Activated T-cell treated with anti-CD3 and anti-CD28 coated beads, Interleukin-2, amount 50 U/mL, for 24 hours (primary cell): ENCODE measurements around the gene GGTLC1.
A peak's percentile ranks its signal among the peaks of the same experiment; 100 is the strongest.
"Not testable (repeated sequence)": the region's sequence is repeated elsewhere in the genome, so short reads cannot be mapped to it uniquely, and the experiment has no call there.

Experiments used
- DNase-seq: peaks from one replicate; pipeline ENCODE4 v3.0.0-alpha.2; 2020
- H3K27ac Mint-ChIP-seq: 2 replicates; pipeline ENCODE4 v1.8.0; 2020; ENCODE audit warnings: mild to moderate bottlenecking, mixed read lengths
- H3K27me3 Mint-ChIP-seq: 2 replicates; pipeline ENCODE4 v1.8.0; 2020; ENCODE audit warnings: mixed read lengths
- H3K36me3 Mint-ChIP-seq: 2 replicates; pipeline ENCODE4 v1.8.0; 2020; ENCODE audit warnings: low read depth, mixed read lengths
- H3K4me1 Mint-ChIP-seq: 2 replicates; pipeline ENCODE4 v1.8.0; 2020; ENCODE audit warnings: low read depth, mixed read lengths
- H3K4me3 Mint-ChIP-seq: 2 replicates; pipeline ENCODE4 v1.8.0; 2020; ENCODE audit warnings: mild to moderate bottlenecking, moderate library complexity, mixed read lengths
- H3K9me3 Mint-ChIP-seq: 2 replicates; pipeline ENCODE4 v1.8.0; 2020; ENCODE audit warnings: mixed read lengths

GGTLC1 gene

GRCh38 chr20:24004471-24004870 is 15.9 kb upstream of the GGTLC1 start:
- Mint-ChIP-seq H3K27me3 (no peaks in the 10 kb centered on the region), H3K4me3 (no peak overlapping the region), H3K9me3 (no peaks in the 10 kb centered on the region), H3K27ac (no peak overlapping the region), H3K36me3 (no peaks in the 10 kb centered on the region), H3K4me1 (no peaks in the 10 kb centered on the region)
- no peak for DNase-seq

- Mint-ChIP-seq H3K36me3 (no peaks in the 10 kb centered on the region), H3K9me3 (no peaks in the 10 kb centered on the region), H3K4me1 (no peaks in the 10 kb centered on the region), H3K27ac (no peak overlapping the region), H3K4me3 (no peak overlapping the region), H3K27me3 (no peaks in the 10 kb centered on the region)
- DNase-seq, result no peak
These were observed 14.3 kb upstream of the GGTLC1 start for GRCh38 chr20:24002896-24003295.

- Mint-ChIP-seq H3K4me1 (no peaks in the 10 kb centered on the region), H3K9me3 (no peaks in the 10 kb centered on the region), H3K27ac (no peak overlapping the region), H3K27me3 (peaks cover 4% of the 10 kb centered on the region), H3K4me3 (no peak overlapping the region), H3K36me3 (no peaks in the 10 kb centered on the region)
- no peak for DNase-seq
These were observed 13.3 kb upstream of the GGTLC1 start for GRCh38 chr20:24001712-24002405.

- H3K27ac Mint-ChIP-seq, result no peak overlapping the region
- no peak for DNase-seq
- H3K9me3 Mint-ChIP-seq, result no peaks in the 10 kb centered on the region
- peaks cover 4% of the 10 kb centered on the region for H3K27me3 Mint-ChIP-seq
- no peaks in the 10 kb centered on the region for H3K36me3 Mint-ChIP-seq
- H3K4me3 Mint-ChIP-seq, result no peak overlapping the region
- no peaks in the 10 kb centered on the region for H3K4me1 Mint-ChIP-seq
These were observed 10.3 kb upstream of the GGTLC1 start for GRCh38 chr20:23998844-23999243.

GRCh38 chr20:23998392-23998791 is 9.8 kb upstream of the GGTLC1 start:
- no peak for DNase-seq
- H3K27me3 Mint-ChIP-seq, result peaks cover 4% of the 10 kb centered on the region
- H3K4me3 Mint-ChIP-seq, result no peak overlapping the region
- H3K9me3 Mint-ChIP-seq, result no peaks in the 10 kb centered on the region
- H3K4me1 Mint-ChIP-seq, result no peaks in the 10 kb centered on the region
- H3K27ac Mint-ChIP-seq, result no peak overlapping the region
- no peaks in the 10 kb centered on the region for H3K36me3 Mint-ChIP-seq

- peak; percentile 68 for DNase-seq
- Mint-ChIP-seq H3K36me3 (no peaks in the 10 kb centered on the region), H3K4me3 (no peak overlapping the region), H3K9me3 (no peaks in the 10 kb centered on the region), H3K4me1 (no peaks in the 10 kb centered on the region), H3K27me3 (peaks cover 4% of the 10 kb centered on the region), H3K27ac (no peak overlapping the region)
These were observed 7.5 kb upstream of the GGTLC1 start for GRCh38 chr20:23995905-23996666.

GRCh38 chr20:23995291-23995690 is 6.7 kb upstream of the GGTLC1 start:
- H3K36me3 Mint-ChIP-seq, DNase-seq, H3K27ac Mint-ChIP-seq, H3K4me3 Mint-ChIP-seq, H3K4me1 Mint-ChIP-seq, H3K9me3 Mint-ChIP-seq, H3K27me3 Mint-ChIP-seq: not testable (repeated sequence)

GRCh38 chr20:23994001-23994633 is 5.5 kb upstream of the GGTLC1 start:
- H3K4me1 Mint-ChIP-seq, H3K27ac Mint-ChIP-seq, H3K4me3 Mint-ChIP-seq, DNase-seq, H3K27me3 Mint-ChIP-seq, H3K36me3 Mint-ChIP-seq, H3K9me3 Mint-ChIP-seq: not testable (repeated sequence)

- not testable (repeated sequence) for H3K36me3 Mint-ChIP-seq, DNase-seq, H3K4me1 Mint-ChIP-seq, H3K27me3 Mint-ChIP-seq, H3K27ac Mint-ChIP-seq, H3K4me3 Mint-ChIP-seq, H3K9me3 Mint-ChIP-seq
These were observed 4.9 kb upstream of the GGTLC1 start for GRCh38 chr20:23993440-23993839.

GRCh38 chr20:23990296-23990695 is 1.7 kb upstream of the GGTLC1 start:
- H3K27me3 Mint-ChIP-seq, DNase-seq, H3K9me3 Mint-ChIP-seq, H3K36me3 Mint-ChIP-seq, H3K4me3 Mint-ChIP-seq, H3K4me1 Mint-ChIP-seq, H3K27ac Mint-ChIP-seq: not testable (repeated sequence)

- DNase-seq, H3K4me1 Mint-ChIP-seq, H3K27me3 Mint-ChIP-seq, H3K4me3 Mint-ChIP-seq, H3K27ac Mint-ChIP-seq, H3K36me3 Mint-ChIP-seq, H3K9me3 Mint-ChIP-seq: not testable (repeated sequence)
These were observed 387 bp upstream of the GGTLC1 start for GRCh38 chr20:23988966-23989365.

- not testable (repeated sequence) for H3K4me1 Mint-ChIP-seq, H3K9me3 Mint-ChIP-seq, H3K36me3 Mint-ChIP-seq, H3K4me3 Mint-ChIP-seq, H3K27me3 Mint-ChIP-seq, DNase-seq, H3K27ac Mint-ChIP-seq
These were observed 1.9 kb downstream of the GGTLC1 start for GRCh38 chr20:23986716-23987115.

GRCh38 chr20:23986310-23986709 is 2.3 kb downstream of the GGTLC1 start:
- DNase-seq, H3K27ac Mint-ChIP-seq, H3K27me3 Mint-ChIP-seq, H3K36me3 Mint-ChIP-seq, H3K4me1 Mint-ChIP-seq, H3K4me3 Mint-ChIP-seq, H3K9me3 Mint-ChIP-seq: not testable (repeated sequence)

- H3K27me3 Mint-ChIP-seq, H3K4me1 Mint-ChIP-seq, H3K4me3 Mint-ChIP-seq, H3K27ac Mint-ChIP-seq, DNase-seq, H3K9me3 Mint-ChIP-seq, H3K36me3 Mint-ChIP-seq: not testable (repeated sequence)
These were observed 2.8 kb downstream of the GGTLC1 start for GRCh38 chr20:23985790-23986225.

- H3K27ac Mint-ChIP-seq, DNase-seq, H3K9me3 Mint-ChIP-seq, H3K27me3 Mint-ChIP-seq, H3K36me3 Mint-ChIP-seq, H3K4me3 Mint-ChIP-seq, H3K4me1 Mint-ChIP-seq: not testable (repeated sequence)
These were observed 3.4 kb downstream of the GGTLC1 start for GRCh38 chr20:23985066-23985789.
